Bladder microvascular endothelial cell (primary cell): ENCODE data around the gene HOXA3. TPM values are rescaled to one million over a fixed set of nuclear protein-coding genes. Genes with fewer than 3 reads are reported as not detected.

ENCODE experiments used
- total RNA-seq: library from RNA; depleted of rRNA; stranded (reverse); fragments of >200 nt; gene quantifications from 2 replicates; pipeline ENCODE4 v1.2.3, GENCODE V29; 2014

HOXA3 gene
- total RNA-seq, 1 donor from 2014 or later, result 2.3 TPM

Other genes starting within 250 kb of the HOXA3 start
- gene HOXA1, start 56.6 kb downstream of the HOXA3 start, total RNA-seq, result 0.49 and 0.63 TPM in 2 replicates
- gene HOXA2, start 49.9 kb downstream of the HOXA3 start, total RNA-seq, result 0.44 and 0.49 TPM in 2 replicates
- gene HOXA4, start 21.8 kb downstream of the HOXA3 start, total RNA-seq, result 0.16 and 0.57 TPM in 2 replicates
- 7.4 and 8.3 TPM in 2 replicates for gene HOXA5, start 8.9 kb downstream of the HOXA3 start, total RNA-seq
- 2.3 and 6.9 TPM in 2 replicates for gene HOXA6, start 4.8 kb downstream of the HOXA3 start, total RNA-seq
- gene HOXA7, start 4.1 kb upstream of the HOXA3 start, total RNA-seq, result 1.5 and 2.1 TPM in 2 replicates
- 5.0 and 5.7 TPM in 2 replicates for gene HOXA9, start 13.0 kb upstream of the HOXA3 start, total RNA-seq
- gene HOXA10, start 21.7 kb upstream of the HOXA3 start, total RNA-seq, result 2.3 and 2.6 TPM in 2 replicates
- gene HOXA11, start 32.6 kb upstream of the HOXA3 start, total RNA-seq, result 0.31 and 0.49 TPM in 2 replicates
- gene HOXA13, start 47.5 kb upstream of the HOXA3 start, total RNA-seq, result not detected in 2 replicates
- gene EVX1, start 90.2 kb upstream of the HOXA3 start, total RNA-seq, result not detected in 2 replicates